Esophagus (tissue), 2 donors: ENCODE measurements around the gene GBX1. TPM values are rescaled to one million over a fixed set of nuclear protein-coding genes. Genes with fewer than 3 reads are reported as not detected.

Experiments
- H3K27ac ChIP-seq, 2 donors: one replicate each; pipeline ENCODE4 v1.5.1; 2013; ENCODE audit warnings: low read depth in 2 of 2, mild to moderate bottlenecking in 2 of 2, inconsistent platforms in 1 of 2, low read length in 1 of 2, moderate library complexity in 1 of 2
- H3K27me3 ChIP-seq, 2 donors: one replicate each; pipeline ENCODE4 v1.6.1; 2013; ENCODE audit warnings: low read length in 2 of 2, control low read depth in 1 of 2, mild to moderate bottlenecking in 1 of 2; ENCODE audit not compliant: insufficient read depth in 2 of 2, control insufficient read depth in 1 of 2
- H3K36me3 ChIP-seq, 2 donors: one replicate each; pipeline ENCODE4 v1.6.1; 2013; ENCODE audit warnings: low read length in 1 of 2; ENCODE audit not compliant: control insufficient read depth in 2 of 2, insufficient read depth in 2 of 2
- H3K4me1 ChIP-seq, 2 donors: one replicate each; pipeline ENCODE4 v1.6.1; 2013; ENCODE audit warnings: low read length in 1 of 2; ENCODE audit not compliant: control insufficient read depth in 2 of 2, insufficient read depth in 2 of 2
- H3K4me3 ChIP-seq, 2 donors: one replicate each; pipeline ENCODE4 v1.5.1; 2013; ENCODE audit warnings: low read length in 2 of 2, mild to moderate bottlenecking in 2 of 2, low read depth in 1 of 2, moderate library complexity in 1 of 2
- H3K9me3 ChIP-seq, 2 donors: one replicate each; pipeline ENCODE4 v1.6.1; 2013; ENCODE audit warnings: mild to moderate bottlenecking in 2 of 2, low read depth in 1 of 2, low read length in 1 of 2, moderate library complexity in 1 of 2; ENCODE audit not compliant: control insufficient read depth in 2 of 2, insufficient read depth in 1 of 2
- WGBS, 2 donors: extraction: QIAGEN DNeasy Blood & Tissue Kit; methylation state at CpG; one replicate each; pipeline ENCODE4 v1.1.7; 2013; 5-methylcytosine and 5-hydroxymethylcytosine counted together
- polyA plus RNA-seq, 2 donors: library from polyadenylated mRNA; stranded (reverse); fragments of 200-250 nt; gene quantifications; one replicate each; pipeline ENCODE4 v1.2.3, GENCODE V29; 2013
- donor health status: healthy with polysubstance abuse.
- donor health status: Bipolar disorder and iron deficiency.

The GBX1 gene
- polyA plus RNA-seq, 2 donors = not detected

DNA sequence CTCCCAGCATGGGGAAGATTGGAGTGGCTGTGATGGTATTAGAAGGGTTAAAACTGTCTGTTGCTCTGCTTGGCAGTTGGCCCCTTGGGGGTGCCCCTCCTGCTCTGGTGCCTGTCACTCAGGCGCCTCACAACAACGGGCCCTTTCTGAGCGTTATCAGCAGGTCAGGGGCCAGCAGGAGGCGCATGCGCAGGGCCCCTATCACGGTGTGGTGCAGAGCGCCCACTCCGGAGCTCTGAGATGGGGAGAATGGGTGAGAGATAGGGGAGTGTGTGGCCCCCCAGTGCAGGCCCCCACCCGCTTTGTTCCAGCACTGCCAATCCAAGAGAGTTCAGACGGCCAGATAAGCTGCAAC is 24.8 kb downstream of the GBX1 start:
- Histone ChIP-seq H3K9me3 (no peaks in the 10 kb centered on the region), H3K27ac (no peak overlapping the region), H3K4me1 (peaks cover 0 to 3% of the 10 kb centered on the region in 2 donors), H3K27me3 (no peaks in the 10 kb centered on the region), H3K36me3 (peaks cover 18 to 55% of the 10 kb centered on the region in 2 donors), H3K4me3 (no peak overlapping the region)
- 67 to 70% methylated on average over 10 of the region's 10 CpGs for WGBS, 2 donors

DNA sequence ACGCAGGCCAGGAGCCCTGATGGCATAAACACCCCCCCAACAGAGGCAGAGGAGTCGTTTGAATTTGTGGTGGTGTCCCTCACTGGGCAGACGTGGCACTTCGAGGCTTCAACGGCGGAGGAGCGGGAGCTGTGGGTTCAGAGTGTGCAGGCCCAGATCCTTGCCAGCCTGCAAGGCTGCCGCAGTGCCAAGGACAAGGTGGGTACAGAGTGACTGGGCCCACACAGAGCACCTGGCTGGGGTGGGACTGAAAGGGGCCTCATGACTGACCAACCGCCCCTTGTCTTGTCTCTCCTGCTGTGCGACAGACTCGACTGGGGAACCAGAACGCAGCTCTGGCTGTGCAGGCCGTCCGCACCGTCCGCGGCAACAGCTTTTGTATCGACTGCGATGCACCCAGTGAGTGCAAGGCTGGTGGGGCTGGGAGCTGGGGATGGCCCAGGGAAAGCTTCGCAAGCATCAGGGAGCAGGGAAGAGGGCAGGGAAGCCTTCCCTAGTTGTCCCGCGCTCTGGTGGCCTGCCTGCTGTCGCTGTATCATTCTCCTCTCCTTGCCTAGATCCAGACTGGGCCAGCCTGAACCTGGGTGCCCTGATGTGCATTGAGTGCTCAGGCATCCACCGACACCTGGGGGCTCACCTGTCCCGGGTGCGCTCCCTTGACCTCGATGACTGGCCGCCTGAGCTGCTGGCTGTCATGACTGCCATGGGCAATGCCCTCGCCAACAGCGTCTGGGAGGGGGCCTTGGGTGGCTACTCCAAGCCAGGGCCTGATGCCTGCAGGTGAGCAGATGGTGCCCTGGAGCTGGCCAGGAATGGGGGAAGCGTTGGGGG is 25.4 kb downstream of the GBX1 start:
- Histone ChIP-seq H3K27me3 (no peaks in the 10 kb centered on the region), H3K9me3 (no peaks in the 10 kb centered on the region), H3K4me3 (no peak overlapping the region), H3K27ac (no peak overlapping the region), H3K36me3 (peaks cover 18 to 56% of the 10 kb centered on the region in 2 donors), H3K4me1 (peaks cover 0 to 3% of the 10 kb centered on the region in 2 donors)
- WGBS, 2 donors = 87% methylated on average over 30 to 31 of the region's 31 CpGs

- H3K36me3 ChIP-seq = peaks cover 18 to 62% of the 10 kb centered on the region in 2 donors
- H3K27ac ChIP-seq = no peak overlapping the region
- peaks cover 0 to 3% of the 10 kb centered on the region in 2 donors for H3K4me1 ChIP-seq
- H3K9me3 ChIP-seq = no peaks in the 10 kb centered on the region
- WGBS, 2 donors = 80 to 87% methylated on average over 9 of the region's 9 CpGs
- no peaks in the 10 kb centered on the region for H3K27me3 ChIP-seq
- no peak overlapping the region for H3K4me3 ChIP-seq
Measured at GRCh38 chr7:151141311-151141854, 26.1 kb downstream of the GBX1 start.

DNA sequence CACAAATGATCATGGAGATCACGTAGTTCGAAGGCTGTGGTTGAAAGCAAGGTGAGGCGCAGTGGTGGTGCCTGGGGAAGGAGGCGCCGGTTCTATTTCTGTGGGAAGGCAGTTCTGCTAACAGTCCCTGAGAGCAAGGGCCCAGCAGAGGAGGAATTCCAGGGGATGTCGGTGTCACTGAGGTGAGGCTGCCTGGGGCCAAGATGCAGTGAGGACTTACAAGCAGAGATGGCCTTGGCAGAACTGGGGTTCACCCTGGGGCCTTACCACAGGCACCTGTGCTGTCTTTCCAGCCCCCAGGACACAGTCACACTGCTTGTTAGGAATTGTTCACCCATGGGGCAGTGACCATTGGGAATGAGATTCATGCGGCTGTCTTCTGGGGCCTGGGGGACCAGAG is 26.7 kb downstream of the GBX1 start:
- WGBS, 2 donors = 95 to 96% methylated on average over 7 of the region's 7 CpGs
- Histone ChIP-seq H3K27ac (no peak overlapping the region), H3K4me1 (peaks cover 0 to 3% of the 10 kb centered on the region in 2 donors), H3K4me3 (no peak overlapping the region), H3K9me3 (no peaks in the 10 kb centered on the region), H3K36me3 (peaks cover 18 to 66% of the 10 kb centered on the region in 2 donors), H3K27me3 (no peaks in the 10 kb centered on the region)

GRCh38 chr7:151139791-151140190 is 27.7 kb downstream of the GBX1 start:
- Histone ChIP-seq H3K27me3 (no peaks in the 10 kb centered on the region), H3K4me3 (no peak overlapping the region), H3K36me3 (peaks cover 20 to 75% of the 10 kb centered on the region in 2 donors), H3K27ac (no peak overlapping the region), H3K4me1 (peaks cover 0 to 3% of the 10 kb centered on the region in 2 donors), H3K9me3 (no peaks in the 10 kb centered on the region)
- WGBS, 2 donors = 87 to 90% methylated on average over 9 of the region's 9 CpGs

DNA sequence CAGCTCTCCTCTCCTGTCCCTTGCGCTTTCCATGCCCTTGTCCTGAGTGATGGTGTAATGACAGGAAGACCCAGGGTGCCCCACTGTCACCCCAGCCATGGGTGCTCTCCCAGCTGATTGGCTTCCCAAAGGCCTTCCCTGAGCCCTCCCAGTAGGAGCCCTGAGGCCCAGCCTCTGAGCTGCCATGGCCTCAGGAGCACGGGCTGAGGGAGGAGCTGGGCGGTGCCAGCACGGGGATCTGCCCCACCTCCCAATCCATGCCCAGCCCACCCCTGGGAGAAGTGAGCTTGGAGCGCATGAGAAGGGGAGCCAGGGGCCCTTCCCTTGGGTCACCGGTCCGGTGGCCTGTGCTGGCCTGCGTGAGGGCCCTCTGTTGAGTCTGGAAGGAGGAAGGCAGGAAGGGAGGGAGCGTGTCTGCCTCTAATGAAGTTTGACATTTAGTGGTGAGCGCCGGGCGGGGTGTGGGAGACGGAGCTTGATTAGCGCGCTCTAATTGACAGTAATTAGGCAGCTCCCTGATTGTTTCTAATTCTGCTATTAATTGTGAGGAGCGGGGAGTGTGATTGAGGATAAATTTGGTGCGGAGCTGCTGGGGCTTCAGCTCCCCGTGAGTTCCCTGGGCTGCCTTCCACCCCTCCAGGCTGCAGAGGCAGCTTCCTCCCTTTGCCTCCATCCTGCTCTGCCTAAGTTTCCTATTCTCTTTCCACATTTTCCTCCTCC is 28.3 kb downstream of the GBX1 start:
- peaks cover 21 to 79% of the 10 kb centered on the region in 2 donors for H3K36me3 ChIP-seq
- H3K9me3 ChIP-seq = no peaks in the 10 kb centered on the region
- H3K4me3 ChIP-seq = no peak overlapping the region
- no peaks in the 10 kb centered on the region for H3K27me3 ChIP-seq
- no peak overlapping the region for H3K27ac ChIP-seq
- WGBS, 2 donors = 81 to 84% methylated on average over 18 of the region's 18 CpGs
- H3K4me1 ChIP-seq = peaks cover 0 to 4% of the 10 kb centered on the region in 2 donors

GRCh38 chr7:151138153-151138851 is 29.2 kb downstream of the GBX1 start:
- Histone ChIP-seq H3K36me3 (peaks cover 18 to 74% of the 10 kb centered on the region in 2 donors), H3K4me1 (peaks cover 0 to 2% of the 10 kb centered on the region in 2 donors), H3K27me3 (no peaks in the 10 kb centered on the region), H3K27ac (no peak overlapping the region), H3K4me3 (no peak overlapping the region), H3K9me3 (no peaks in the 10 kb centered on the region)
- WGBS, 2 donors = 84 to 86% methylated on average over 30 of the region's 30 CpGs

DNA sequence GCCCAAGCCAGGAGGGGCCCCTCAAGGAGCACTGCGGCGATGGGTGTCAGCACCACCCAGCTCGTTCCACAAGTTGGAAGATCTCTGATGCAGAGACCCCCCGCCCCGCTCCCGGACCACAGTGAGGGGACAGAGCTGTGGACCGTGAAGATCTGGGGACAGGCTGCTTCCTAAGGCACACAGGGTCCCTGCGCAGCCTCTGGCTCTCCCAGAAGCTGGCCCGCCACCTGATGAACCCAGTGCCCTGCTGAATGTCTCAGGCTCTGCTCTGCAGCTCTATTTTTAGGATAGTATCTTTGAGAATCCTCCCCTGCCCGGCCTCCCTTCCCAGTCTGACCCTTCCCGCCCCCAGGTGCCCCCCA is 29.7 kb downstream of the GBX1 start:
- Histone ChIP-seq H3K27me3 (no peaks in the 10 kb centered on the region), H3K4me3 (no peak overlapping the region), H3K9me3 (no peaks in the 10 kb centered on the region), H3K4me1 (peaks cover 0 to 2% of the 10 kb centered on the region in 2 donors), H3K27ac (no peak overlapping the region), H3K36me3 (peaks cover 19 to 72% of the 10 kb centered on the region in 2 donors)
- WGBS, 2 donors = 88 to 90% methylated on average over 11 of the region's 11 CpGs

DNA sequence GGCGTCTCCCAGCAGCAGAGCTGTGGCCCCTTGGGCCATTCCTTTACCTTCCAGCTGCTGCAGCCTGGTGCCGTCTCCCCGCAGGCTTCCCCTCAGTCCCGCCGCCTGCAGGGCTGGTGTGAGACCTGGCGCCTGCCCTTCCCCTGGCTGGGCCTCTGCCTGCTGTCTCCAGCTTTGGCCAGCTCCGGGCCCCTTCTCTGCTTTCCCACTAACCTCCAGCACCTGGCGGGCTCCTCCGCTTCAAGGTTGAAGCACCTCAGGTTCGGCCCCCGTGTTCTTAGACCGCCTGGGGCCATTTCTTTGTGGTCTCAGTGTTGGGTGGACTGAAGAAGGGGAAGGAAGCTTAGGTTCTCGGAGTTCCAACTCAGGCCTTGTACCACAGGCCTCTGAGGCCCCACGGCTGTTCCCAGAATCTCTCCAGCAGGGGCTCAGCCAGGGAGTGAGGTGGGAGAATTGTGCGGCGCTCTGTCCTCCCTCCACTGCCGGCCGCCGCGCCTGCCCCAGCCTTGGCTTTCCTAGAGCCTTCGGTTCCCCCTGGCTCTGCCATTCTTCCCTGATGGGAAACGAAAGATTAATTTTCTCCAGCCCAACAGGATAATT is 30.3 kb downstream of the GBX1 start:
- 87 to 88% methylated on average over 22 of the region's 22 CpGs for WGBS, 2 donors
- Histone ChIP-seq H3K27ac (no peak overlapping the region), H3K9me3 (no peaks in the 10 kb centered on the region), H3K36me3 (peaks cover 19 to 72% of the 10 kb centered on the region in 2 donors), H3K4me1 (peaks cover 0 to 2% of the 10 kb centered on the region in 2 donors), H3K4me3 (no peak overlapping the region), H3K27me3 (no peaks in the 10 kb centered on the region)
